ENCODE measurements around the gene GNAQ. TPM values are rescaled to one million over a fixed set of nuclear protein-coding genes. Genes with fewer than 3 reads are reported as not detected.

GNAQ gene
- total RNA-seq, 3 donors from 2014 or later (not counting 1 experiment from before 2014, with no cell fraction given), result 17.8 to 51.6 (median 24.5) TPM

DNA sequence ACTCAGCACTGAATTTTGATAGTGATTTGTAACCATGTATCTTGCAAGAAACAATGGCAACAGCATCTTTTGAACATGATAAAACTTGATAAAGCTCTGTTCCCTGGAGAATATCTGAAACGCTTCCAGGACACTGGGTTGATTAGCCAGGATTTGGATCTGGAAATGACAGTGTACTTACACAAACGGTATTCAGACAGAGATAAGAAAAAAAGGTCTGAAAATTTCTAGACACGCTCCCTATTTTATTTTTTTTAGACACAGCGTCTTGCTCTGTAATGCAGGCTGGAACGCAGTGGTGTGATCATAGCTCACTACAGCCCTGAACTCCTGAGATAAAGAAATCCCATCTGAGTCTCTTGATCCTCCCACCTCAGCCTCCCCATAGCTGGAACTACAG lies 109.0 kb downstream of the GNAQ start:
- no peaks in the 10 kb centered on the region for H3K27me3 ChIP-seq (ENCODE audit: control insufficient read depth, insufficient read depth, low read length)
- Mint-ChIP-seq H3K9me3 (no peaks in the 10 kb centered on the region), H3K27me3 (ENCODE audit: low read depth in 2 of 2) (no peaks in the 10 kb centered on the region), H3K36me3 (no peaks in the 10 kb centered on the region), H3K4me1 (peaks cover 5 to 12% of the 10 kb centered on the region in 2 donors), H3K27ac (no peak overlapping the region), H3K4me3 (no peak overlapping the region)
- 94% methylated on average over 5 of the region's 5 CpGs for WGBS (ENCODE audit: insufficient coverage)
- H3K4me3 ChIP-seq (ENCODE audit: low read length), result no peak overlapping the region
- no peak for DNase-seq
- ATAC-seq, result no peak
- intact Hi-C loops (cut with micrococcal nuclease), result no loop called here
- peaks cover 2% of the 10 kb centered on the region for H3K36me3 ChIP-seq (ENCODE audit: control insufficient read depth, insufficient read depth, low read length)
- no peaks in the 10 kb centered on the region for H3K9me3 ChIP-seq (ENCODE audit: control insufficient read depth, insufficient read depth, low read length)
- TF ChIP-seq, protein P1, sequence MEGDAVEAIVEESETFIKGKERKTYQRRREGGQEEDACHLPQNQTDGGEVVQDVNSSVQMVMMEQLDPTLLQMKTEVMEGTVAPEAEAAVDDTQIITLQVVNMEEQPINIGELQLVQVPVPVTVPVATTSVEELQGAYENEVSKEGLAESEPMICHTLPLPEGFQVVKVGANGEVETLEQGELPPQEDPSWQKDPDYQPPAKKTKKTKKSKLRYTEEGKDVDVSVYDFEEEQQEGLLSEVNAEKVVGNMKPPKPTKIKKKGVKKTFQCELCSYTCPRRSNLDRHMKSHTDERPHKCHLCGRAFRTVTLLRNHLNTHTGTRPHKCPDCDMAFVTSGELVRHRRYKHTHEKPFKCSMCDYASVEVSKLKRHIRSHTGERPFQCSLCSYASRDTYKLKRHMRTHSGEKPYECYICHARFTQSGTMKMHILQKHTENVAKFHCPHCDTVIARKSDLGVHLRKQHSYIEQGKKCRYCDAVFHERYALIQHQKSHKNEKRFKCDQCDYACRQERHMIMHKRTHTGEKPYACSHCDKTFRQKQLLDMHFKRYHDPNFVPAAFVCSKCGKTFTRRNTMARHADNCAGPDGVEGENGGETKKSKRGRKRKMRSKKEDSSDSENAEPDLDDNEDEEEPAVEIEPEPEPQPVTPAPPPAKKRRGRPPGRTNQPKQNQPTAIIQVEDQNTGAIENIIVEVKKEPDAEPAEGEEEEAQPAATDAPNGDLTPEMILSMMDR (IDR thresholded peaks at IDR 0.05), result no peak
- no peaks in the 10 kb centered on the region for H3K4me1 ChIP-seq (ENCODE audit: control insufficient read depth, insufficient read depth, low read length)
- no peak overlapping the region for H3K27ac ChIP-seq (ENCODE audit: low read length)

GRCh38 chr9:77917800-77918199 lies 113.8 kb downstream of the GNAQ start:
- DNase-seq (no peak), ATAC-seq (no peak)
- H3K27ac ChIP-seq (ENCODE audit: low read length), result no peak overlapping the region
- Mint-ChIP-seq H3K4me1 (peaks cover 8 to 11% of the 10 kb centered on the region in 2 donors), H3K4me3 (no peak overlapping the region), H3K27me3 (ENCODE audit: low read depth in 2 of 2) (no peaks in the 10 kb centered on the region), H3K36me3 (no peaks in the 10 kb centered on the region), H3K27ac (no peak overlapping the region), H3K9me3 (no peaks in the 10 kb centered on the region)
- intact Hi-C loops (cut with micrococcal nuclease), result no loop called here
- no peaks in the 10 kb centered on the region for H3K27me3 ChIP-seq (ENCODE audit: control insufficient read depth, insufficient read depth, low read length)
- H3K9me3 ChIP-seq (ENCODE audit: control insufficient read depth, insufficient read depth, low read length), result no peaks in the 10 kb centered on the region
- no peak overlapping the region for H3K4me3 ChIP-seq (ENCODE audit: low read length)
- WGBS (ENCODE audit: insufficient coverage), result 77% methylated on average over 3 of the region's 3 CpGs
- TF ChIP-seq, protein P1 (IDR thresholded peaks at IDR 0.05), result no peak
- peaks cover 2% of the 10 kb centered on the region for H3K36me3 ChIP-seq (ENCODE audit: control insufficient read depth, insufficient read depth, low read length)
- no peaks in the 10 kb centered on the region for H3K4me1 ChIP-seq (ENCODE audit: control insufficient read depth, insufficient read depth, low read length)

DNA sequence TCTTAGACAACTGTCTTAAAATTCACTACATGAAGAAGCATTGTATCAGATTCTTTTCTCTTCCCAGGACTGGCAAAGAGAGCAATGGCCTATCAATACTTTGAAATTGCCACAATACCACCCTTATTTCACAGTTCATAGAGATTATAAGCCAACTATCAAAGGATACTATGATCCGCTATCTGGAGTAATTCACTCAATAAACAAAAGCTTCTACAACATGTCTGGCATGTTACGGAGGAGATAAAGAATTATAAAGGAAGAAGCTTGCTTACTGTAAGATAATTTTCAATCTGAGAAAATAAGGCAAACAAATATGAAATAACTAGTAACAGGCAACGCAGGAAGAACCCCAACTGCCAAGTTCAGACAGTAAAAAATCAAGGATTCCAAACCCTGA lies 114.8 kb downstream of the GNAQ start:
- WGBS (ENCODE audit: insufficient coverage), result 62% methylated on average over 1 of the region's 3 CpGs
- ATAC-seq, result no peak
- no peak overlapping the region for H3K4me3 Mint-ChIP-seq
- peaks cover 2% of the 10 kb centered on the region for H3K36me3 ChIP-seq (ENCODE audit: control insufficient read depth, insufficient read depth, low read length)
- H3K9me3 ChIP-seq (ENCODE audit: control insufficient read depth, insufficient read depth, low read length), result no peaks in the 10 kb centered on the region
- intact Hi-C loops (cut with micrococcal nuclease), result no loop called here
- DNase-seq, result no peak
- H3K36me3 Mint-ChIP-seq, result no peaks in the 10 kb centered on the region
- no peaks in the 10 kb centered on the region for H3K27me3 ChIP-seq (ENCODE audit: control insufficient read depth, insufficient read depth, low read length)
- H3K4me1 ChIP-seq (ENCODE audit: control insufficient read depth, insufficient read depth, low read length), result no peaks in the 10 kb centered on the region
- H3K27ac Mint-ChIP-seq, result peak overlapping the region; percentile 20 to 39
- H3K27me3 Mint-ChIP-seq (ENCODE audit: low read depth in 2 of 2), result no peaks in the 10 kb centered on the region
- TF ChIP-seq, protein P1 (IDR thresholded peaks at IDR 0.05), result no peak
- H3K4me3 ChIP-seq (ENCODE audit: low read length), result no peak overlapping the region
- no peaks in the 10 kb centered on the region for H3K9me3 Mint-ChIP-seq
- H3K4me1 Mint-ChIP-seq, result peaks cover 8 to 16% of the 10 kb centered on the region in 2 donors
- H3K27ac ChIP-seq (ENCODE audit: low read length), result no peak overlapping the region

DNA sequence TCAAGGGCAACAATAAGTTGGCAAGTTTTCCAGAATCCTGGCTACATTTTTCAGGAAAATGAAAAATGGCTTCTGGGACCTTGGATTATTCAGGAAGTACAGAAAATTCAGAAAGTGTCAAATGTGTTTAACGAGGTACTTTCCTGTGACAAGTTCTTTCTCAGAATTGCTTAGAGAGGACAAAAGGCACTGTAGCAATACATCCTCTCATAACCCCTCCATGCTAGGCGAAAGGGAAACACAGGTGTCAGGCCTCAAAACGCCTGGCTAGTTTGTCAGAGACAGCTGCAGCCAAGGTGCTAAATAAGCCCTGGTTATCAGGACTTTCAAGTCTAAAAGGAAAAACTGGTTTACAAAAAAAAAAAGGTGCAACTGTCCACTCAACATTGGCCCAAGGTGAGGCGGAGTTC lies 115.2 kb downstream of the GNAQ start:
- Mint-ChIP-seq H3K27ac (peak overlapping the region; percentile 20 to 39), H3K4me1 (peaks cover 8 to 20% of the 10 kb centered on the region in 2 donors), H3K27me3 (ENCODE audit: low read depth in 2 of 2) (no peaks in the 10 kb centered on the region), H3K4me3 (no peak overlapping the region), H3K36me3 (no peaks in the 10 kb centered on the region), H3K9me3 (no peaks in the 10 kb centered on the region)
- Histone ChIP-seq H3K4me1 (ENCODE audit: control insufficient read depth, insufficient read depth, low read length) (no peaks in the 10 kb centered on the region), H3K27ac (ENCODE audit: low read length) (no peak overlapping the region), H3K36me3 (ENCODE audit: control insufficient read depth, insufficient read depth, low read length) (peaks cover 2% of the 10 kb centered on the region), H3K4me3 (ENCODE audit: low read length) (no peak overlapping the region), H3K9me3 (ENCODE audit: control insufficient read depth, insufficient read depth, low read length) (no peaks in the 10 kb centered on the region), H3K27me3 (ENCODE audit: control insufficient read depth, insufficient read depth, low read length) (no peaks in the 10 kb centered on the region)
- DNase-seq, result no peak
- ATAC-seq, result no peak
- intact Hi-C loops (cut with micrococcal nuclease), result no loop called here
- TF ChIP-seq, protein P1 (IDR thresholded peaks at IDR 0.05), result no peak
- 19% methylated on average over 4 of the region's 4 CpGs for WGBS (ENCODE audit: insufficient coverage)

Measured in natural killer cell (primary cell).